HG03139 (cell line): ENCODE measurements around the gene NIM1K.
"Not testable (repeated sequence)": the region's sequence is repeated elsewhere in the genome, so short reads cannot be mapped to it uniquely, and the experiment has no call there.

Source experiments
- ATAC-seq: cut with Tn5 transposase; IDR thresholded peaks from one replicate; pipeline ENCODE4 v1.9.1; 2021; ENCODE audit not compliant: unreplicated experiment

Gene NIM1K

DNA sequence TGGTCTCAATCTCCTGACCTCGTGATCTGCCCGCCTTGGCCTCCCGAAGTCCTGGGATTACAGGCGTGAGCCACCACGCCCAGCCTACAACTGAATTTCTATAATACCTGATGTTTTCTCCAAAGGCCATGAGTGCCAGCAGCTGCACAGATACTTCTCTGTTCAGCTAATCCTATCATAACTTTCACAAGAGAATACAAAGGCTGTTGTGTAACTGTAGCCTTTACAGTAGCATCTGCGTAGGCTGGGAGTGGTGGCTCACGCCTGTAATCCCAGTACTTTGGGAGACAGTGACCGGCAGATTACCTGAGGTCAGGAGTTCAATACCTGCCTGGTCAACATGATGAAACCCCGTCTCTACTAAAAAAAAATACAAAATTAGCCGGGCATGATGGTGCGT lies 8.9 kb upstream of the NIM1K start:
- not testable (repeated sequence) for ATAC-seq

- ATAC-seq, result no peak
Measured at GRCh38 chr5:43190755-43191603, 1.0 kb upstream of the NIM1K start.

DNA sequence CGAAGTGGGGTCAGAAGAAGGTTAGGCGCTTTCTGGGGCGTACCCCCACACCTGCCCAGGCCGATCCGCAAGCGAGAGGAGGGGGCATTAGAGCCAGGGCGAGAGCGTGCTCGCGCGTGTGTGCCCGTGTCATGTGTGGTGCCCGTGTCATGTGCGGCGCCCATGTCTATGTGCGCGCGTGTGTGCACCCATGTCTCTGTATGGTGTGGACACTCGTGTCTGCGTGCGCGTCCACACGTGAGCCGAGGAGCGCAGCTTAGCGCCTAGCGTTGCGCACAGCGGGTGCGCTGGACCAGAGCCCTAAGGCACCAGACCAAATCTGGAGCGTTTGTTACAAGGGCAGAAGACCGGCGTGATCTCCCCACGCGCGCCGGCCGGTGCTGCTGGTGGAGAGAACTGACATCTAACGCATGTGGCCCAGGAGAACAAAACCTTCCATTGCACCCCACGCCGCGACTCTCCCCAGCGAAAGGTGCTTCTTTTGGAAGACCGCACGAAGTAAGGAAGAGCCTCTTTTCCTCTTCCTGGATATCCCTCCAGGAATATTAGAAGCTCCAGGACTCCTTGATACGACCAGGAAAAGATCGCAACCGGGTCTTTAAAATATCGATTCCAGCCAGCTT lies 644 bp downstream of the NIM1K start:
- peak; percentile 15 for ATAC-seq

- peak; percentile 33 for ATAC-seq
Measured at GRCh38 chr5:43193181-43193893, 1.3 kb downstream of the NIM1K start.

GRCh38 chr5:43193894-43194265 lies 1.9 kb downstream of the NIM1K start:
- ATAC-seq, result no peak

DNA sequence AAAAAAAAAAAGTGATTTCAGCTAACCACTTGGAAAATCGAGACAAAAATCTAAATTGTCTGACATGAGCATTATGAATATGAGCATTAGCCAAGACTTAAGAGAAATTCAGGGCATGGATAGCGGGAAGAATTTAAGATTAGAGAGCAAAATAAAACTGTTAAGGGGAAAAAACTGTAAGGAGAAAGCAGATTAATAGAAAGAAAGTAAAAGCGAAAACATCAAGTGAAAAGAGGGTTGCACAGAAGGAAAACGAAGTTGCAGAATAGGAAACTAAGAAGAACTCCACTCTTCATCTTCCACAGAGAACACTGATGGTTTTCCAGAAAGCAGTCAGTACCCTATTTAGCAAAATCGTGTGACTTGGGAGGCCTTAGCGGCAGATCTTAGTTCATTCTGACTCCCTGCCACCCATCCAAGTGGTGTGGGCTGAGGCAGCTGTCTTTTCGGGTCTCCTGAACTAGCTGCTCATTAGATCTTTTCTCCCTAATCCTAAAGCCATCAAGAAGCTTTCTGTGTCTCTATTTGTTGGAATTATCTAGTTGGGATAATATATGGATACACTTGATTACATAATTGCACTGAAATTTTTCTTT lies 3.7 kb downstream of the NIM1K start:
- ATAC-seq, result no peak

GRCh38 chr5:43197535-43197934 lies 5.5 kb downstream of the NIM1K start:
- no peak for ATAC-seq

GRCh38 chr5:43201442-43201841 lies 9.4 kb downstream of the NIM1K start:
- not testable (repeated sequence) for ATAC-seq

DNA sequence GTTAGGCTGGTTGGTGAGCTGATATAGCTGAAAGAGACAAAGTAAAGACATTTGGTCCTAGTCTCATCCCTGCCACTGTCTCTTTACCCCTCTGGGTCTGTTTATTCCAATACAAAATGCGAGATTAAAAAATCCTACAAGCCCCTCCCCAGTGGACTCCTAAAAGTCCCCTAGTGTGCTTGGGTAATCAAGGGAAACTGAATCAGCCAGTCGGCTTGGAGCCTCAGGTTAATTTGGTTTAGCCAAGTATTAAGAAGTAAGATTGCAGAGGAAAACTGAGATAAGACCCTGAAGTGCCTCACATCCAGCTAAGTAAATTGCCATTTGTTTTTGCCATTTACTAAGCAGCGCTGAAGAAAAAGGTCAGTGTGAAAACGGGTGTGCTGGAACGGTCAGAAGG lies 10.4 kb downstream of the NIM1K start:
- ATAC-seq, result no peak

DNA sequence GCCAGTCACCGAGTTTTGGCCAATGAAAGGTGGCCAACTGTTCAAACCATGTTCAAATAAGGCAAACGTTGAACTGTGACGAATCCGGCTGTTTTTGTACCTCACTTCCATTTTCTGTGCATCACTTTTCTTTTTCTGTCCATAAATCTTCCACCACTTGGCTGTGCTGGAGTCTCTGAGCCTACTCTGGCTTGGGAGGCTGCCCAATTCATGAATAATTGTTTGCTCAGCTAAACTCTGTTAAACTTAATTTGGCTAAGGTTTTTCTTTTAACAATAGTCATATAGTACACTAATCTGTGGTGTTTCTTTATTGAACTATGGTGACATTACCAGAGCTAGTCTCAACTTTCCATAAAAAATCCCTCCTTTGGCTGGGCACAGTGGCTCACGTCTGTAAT lies 11.3 kb downstream of the NIM1K start:
- ATAC-seq, result no peak

GRCh38 chr5:43204958-43205357 lies 12.9 kb downstream of the NIM1K start:
- ATAC-seq, result no peak

GRCh38 chr5:43207601-43208000 lies 15.6 kb downstream of the NIM1K start:
- no peak for ATAC-seq

- no peak for ATAC-seq
Measured at GRCh38 chr5:43208658-43209057, 16.6 kb downstream of the NIM1K start.

- no peak for ATAC-seq
Measured at GRCh38 chr5:43209060-43209459, 17.0 kb downstream of the NIM1K start.

GRCh38 chr5:43209833-43210232 lies 17.8 kb downstream of the NIM1K start:
- ATAC-seq, result no peak

- ATAC-seq, result no peak
Measured at GRCh38 chr5:43210570-43210969, 18.5 kb downstream of the NIM1K start.

DNA sequence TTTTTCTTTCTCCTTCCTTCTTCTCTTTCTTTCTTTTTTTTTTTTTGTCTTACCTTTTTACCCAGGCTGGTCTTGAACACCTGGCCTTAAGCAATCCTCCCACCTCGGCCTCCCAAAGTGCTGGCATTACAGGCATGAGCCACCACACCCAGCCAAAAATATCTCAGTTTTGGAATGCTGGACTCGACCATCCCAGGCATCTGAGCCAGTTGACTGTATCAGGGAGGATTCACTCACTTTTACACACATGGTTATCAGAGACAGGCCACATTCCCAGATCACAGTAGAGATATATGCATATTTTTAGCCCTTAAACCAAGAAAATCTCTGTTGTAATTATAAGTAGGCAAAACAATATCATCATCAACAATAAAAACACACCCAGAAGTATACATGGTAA lies 21.9 kb downstream of the NIM1K start:
- no peak for ATAC-seq

- ATAC-seq, result no peak
Measured at GRCh38 chr5:43215073-43215631, 23.1 kb downstream of the NIM1K start.

GRCh38 chr5:43216941-43217340 lies 24.9 kb downstream of the NIM1K start:
- no peak for ATAC-seq

GRCh38 chr5:43219120-43219519 lies 27.1 kb downstream of the NIM1K start:
- no peak for ATAC-seq

DNA sequence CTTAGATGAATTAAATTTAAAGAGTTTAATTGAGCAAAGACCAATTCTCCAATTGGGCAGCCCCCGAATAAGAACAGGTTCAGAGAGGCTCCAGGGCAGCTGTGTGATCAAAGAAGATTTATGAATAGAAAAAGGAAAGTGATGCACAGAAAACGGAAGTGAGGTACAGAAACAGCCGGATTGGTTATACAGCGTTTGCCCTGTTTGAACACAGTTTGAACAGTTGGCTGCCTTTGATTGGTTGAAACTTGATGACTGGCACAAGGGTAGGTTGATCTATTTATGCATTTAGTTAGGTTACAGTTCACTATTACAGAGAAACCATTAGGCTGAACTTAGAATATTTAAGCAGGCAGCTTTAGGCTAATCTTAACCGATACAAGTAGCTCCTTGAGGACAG lies 29.5 kb downstream of the NIM1K start:
- ATAC-seq, result no peak
